RWPE2 (cell line): ENCODE measurements around the gene AFAP1L2.

ENCODE experiments used
- ATAC-seq: fragments of 200-7000 bp; cut with Tn5 transposase; 3 replicates; pipeline ENCODE4 v1.9.1; 2021; ENCODE audit warnings: low read depth
- DNase-seq: peaks from one replicate; pipeline ENCODE4 v3.0.0-alpha.2; 2020; ENCODE audit warnings: low spot score
- H3K27ac ChIP-seq: fragments of 450-650 bp; 2 replicates; pipeline ENCODE4 v1.5.1; 2017; ENCODE audit warnings: mild to moderate bottlenecking; ENCODE audit not compliant: poor library complexity, severe bottlenecking
- H3K27me3 ChIP-seq: fragments of 250-450 bp; sonication (Bioruptor Pico); 2 replicates; pipeline ENCODE4 v1.5.1; 2021; ENCODE audit warnings: mild to moderate bottlenecking, moderate library complexity; ENCODE audit not compliant: insufficient read depth, poor library complexity, severe bottlenecking
- H3K36me3 ChIP-seq: fragments of 250-450 bp; sonication (Bioruptor Pico); 2 replicates; pipeline ENCODE4 v1.5.1; 2020; ENCODE audit warnings: low read depth, mild to moderate bottlenecking, moderate library complexity
- H3K4me1 ChIP-seq: fragments of 250-450 bp; sonication (Bioruptor Pico); 2 replicates; pipeline ENCODE4 v1.5.1; 2021; ENCODE audit warnings: mild to moderate bottlenecking, moderate library complexity; ENCODE audit not compliant: insufficient read depth, poor library complexity, severe bottlenecking
- H3K4me3 ChIP-seq: fragments of 250-450 bp; sonication (Bioruptor Pico); 2 replicates; pipeline ENCODE4 v1.5.1; 2021; ENCODE audit warnings: mild to moderate bottlenecking, moderate library complexity; ENCODE audit not compliant: severe bottlenecking
- H3K9me3 ChIP-seq: fragments of 250-450 bp; sonication (Bioruptor Pico); 2 replicates; pipeline ENCODE4 v1.5.1; 2021; ENCODE audit warnings: mild to moderate bottlenecking, moderate library complexity; ENCODE audit not compliant: severe bottlenecking
- TF ChIP-seq, protein P1 (sequence below): fragments of 450-650 bp; IDR thresholded peaks from one replicate; pipeline ENCODE4 v1.5.1; 2017; ENCODE audit warnings: mild to moderate bottlenecking, moderate library complexity; ENCODE audit not compliant: poor library complexity, severe bottlenecking

AFAP1L2 gene

GRCh38 chr10:114301177-114301576, 103.1 kb downstream of the AFAP1L2 start:
- TF ChIP-seq, protein P1, sequence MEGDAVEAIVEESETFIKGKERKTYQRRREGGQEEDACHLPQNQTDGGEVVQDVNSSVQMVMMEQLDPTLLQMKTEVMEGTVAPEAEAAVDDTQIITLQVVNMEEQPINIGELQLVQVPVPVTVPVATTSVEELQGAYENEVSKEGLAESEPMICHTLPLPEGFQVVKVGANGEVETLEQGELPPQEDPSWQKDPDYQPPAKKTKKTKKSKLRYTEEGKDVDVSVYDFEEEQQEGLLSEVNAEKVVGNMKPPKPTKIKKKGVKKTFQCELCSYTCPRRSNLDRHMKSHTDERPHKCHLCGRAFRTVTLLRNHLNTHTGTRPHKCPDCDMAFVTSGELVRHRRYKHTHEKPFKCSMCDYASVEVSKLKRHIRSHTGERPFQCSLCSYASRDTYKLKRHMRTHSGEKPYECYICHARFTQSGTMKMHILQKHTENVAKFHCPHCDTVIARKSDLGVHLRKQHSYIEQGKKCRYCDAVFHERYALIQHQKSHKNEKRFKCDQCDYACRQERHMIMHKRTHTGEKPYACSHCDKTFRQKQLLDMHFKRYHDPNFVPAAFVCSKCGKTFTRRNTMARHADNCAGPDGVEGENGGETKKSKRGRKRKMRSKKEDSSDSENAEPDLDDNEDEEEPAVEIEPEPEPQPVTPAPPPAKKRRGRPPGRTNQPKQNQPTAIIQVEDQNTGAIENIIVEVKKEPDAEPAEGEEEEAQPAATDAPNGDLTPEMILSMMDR = peak; percentile 79
- Histone ChIP-seq H3K4me3 (no peak overlapping the region), H3K9me3 (no peaks in the 10 kb centered on the region), H3K36me3 (peaks cover 23% of the 10 kb centered on the region), H3K27ac (peak overlapping the region; percentile 3), H3K4me1 (peaks cover 9% of the 10 kb centered on the region), H3K27me3 (no peaks in the 10 kb centered on the region)
- ATAC-seq (peak; percentile 98), DNase-seq (peak; percentile 88)

DNA sequence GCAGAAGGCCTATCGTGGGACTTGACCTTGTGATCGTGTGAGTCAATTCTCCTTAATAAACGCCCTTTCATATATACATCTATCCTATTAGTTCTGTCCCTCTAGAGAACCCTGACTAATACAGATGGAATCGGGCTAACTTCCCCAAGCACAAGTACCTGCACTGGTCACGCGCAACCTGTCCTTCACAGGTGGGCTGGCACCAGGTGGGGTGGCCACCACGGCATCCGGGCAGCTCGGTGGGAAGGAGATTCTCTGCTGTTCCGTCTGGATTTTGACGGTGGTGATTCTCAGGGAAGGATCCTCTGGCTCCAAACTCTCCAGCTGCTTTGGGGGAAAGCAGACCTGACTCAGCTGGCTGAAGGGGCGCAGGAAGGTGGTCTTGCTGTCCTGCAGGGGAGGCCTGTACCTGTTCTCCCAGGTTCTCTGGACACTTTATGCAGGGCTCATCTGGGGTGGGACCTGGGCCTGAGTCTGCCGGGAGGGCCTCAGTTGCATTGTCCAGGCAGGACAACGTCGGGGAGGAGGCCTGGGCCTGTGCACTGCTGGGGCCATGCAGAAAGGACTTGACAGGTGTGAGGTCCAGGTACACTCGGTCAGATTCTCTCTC, 104.2 kb downstream of the AFAP1L2 start:
- H3K9me3 ChIP-seq = peaks cover 4% of the 10 kb centered on the region
- TF ChIP-seq, protein P1 = no peak
- peaks cover 9% of the 10 kb centered on the region for H3K4me1 ChIP-seq
- H3K4me3 ChIP-seq = no peak overlapping the region
- H3K36me3 ChIP-seq = peaks cover 33% of the 10 kb centered on the region
- DNase-seq = no peak
- H3K27me3 ChIP-seq = no peaks in the 10 kb centered on the region
- H3K27ac ChIP-seq = no peak overlapping the region
- ATAC-seq = no peak

GRCh38 chr10:114297136-114297705, 107.1 kb downstream of the AFAP1L2 start:
- Histone ChIP-seq H3K36me3 (peaks cover 44% of the 10 kb centered on the region), H3K27me3 (no peaks in the 10 kb centered on the region)

GRCh38 chr10:114295393-114295792, 108.9 kb downstream of the AFAP1L2 start:
- Histone ChIP-seq H3K27me3 (no peaks in the 10 kb centered on the region), H3K4me1 (no peaks in the 10 kb centered on the region), H3K36me3 (peaks cover 39% of the 10 kb centered on the region), H3K27ac (no peak overlapping the region), H3K9me3 (peaks cover 4% of the 10 kb centered on the region), H3K4me3 (no peak overlapping the region)
- ATAC-seq = no peak
- TF ChIP-seq, protein P1 = no peak
- DNase-seq = no peak

More at GRCh38 chr10:114297136-114297705, 107.1 kb downstream of the AFAP1L2 start:
- TF ChIP-seq, protein P1 = no peak
- Histone ChIP-seq H3K4me1 (peaks cover 3% of the 10 kb centered on the region), H3K4me3 (no peak overlapping the region), H3K9me3 (peaks cover 4% of the 10 kb centered on the region), H3K27ac (no peak overlapping the region)
- DNase-seq (no peak), ATAC-seq (no peak)

DNA sequence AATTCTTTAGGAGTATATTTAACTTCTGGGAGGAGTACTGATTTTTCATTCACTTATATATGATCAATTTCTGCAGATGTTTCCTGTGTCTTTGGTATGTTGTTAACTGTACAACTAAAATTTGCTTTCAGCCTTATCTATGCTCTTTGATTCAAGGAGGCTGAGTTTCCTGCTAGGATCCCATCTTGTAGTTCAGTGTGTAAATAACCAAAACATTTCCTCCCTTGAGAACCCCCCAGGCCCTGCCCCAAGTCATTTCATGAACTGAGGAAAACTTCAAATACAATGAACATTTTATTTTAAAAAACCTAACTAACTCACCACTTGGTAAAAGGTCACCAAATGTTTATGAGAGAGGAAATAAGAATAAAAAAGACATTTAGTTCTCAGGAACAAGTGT, 109.8 kb downstream of the AFAP1L2 start:
- H3K36me3 ChIP-seq = peaks cover 36% of the 10 kb centered on the region
- no peak overlapping the region for H3K27ac ChIP-seq
- H3K4me3 ChIP-seq = no peak overlapping the region
- no peak for DNase-seq
- peaks cover 4% of the 10 kb centered on the region for H3K9me3 ChIP-seq
- H3K4me1 ChIP-seq = no peaks in the 10 kb centered on the region
- no peaks in the 10 kb centered on the region for H3K27me3 ChIP-seq
- no peak for ATAC-seq
- TF ChIP-seq, protein P1 = no peak
